ENCODE results near the gene CLEC1B.
A peak's percentile ranks its signal among the peaks of the same experiment; 100 is the strongest.
"Not testable (repeated sequence)": the region's sequence is repeated elsewhere in the genome, so short reads cannot be mapped to it uniquely, and the experiment has no call there.

CLEC1B gene

GRCh38 chr12:10015450-10015849 lies 16.5 kb upstream of the CLEC1B start:
- H3K27me3 ChIP-seq (ENCODE audit: low read depth) = no peaks in the 10 kb centered on the region
- no peaks in the 10 kb centered on the region for H3K9me3 ChIP-seq
- no peak overlapping the region for H3K4me3 ChIP-seq
- in situ Hi-C loops (cut with MboI; ENCODE audit: low sequenced_read_pairs) = no loop called here
- H3K36me3 ChIP-seq (replicated peaks) = no peaks in the 10 kb centered on the region
- no peak for DNase-seq (ENCODE audit: low spot score in 2 of 2)
- H3K4me1 ChIP-seq = peaks cover 19% of the 10 kb centered on the region

- Histone ChIP-seq H3K4me3 (no peak overlapping the region), H3K4me1 (peaks cover 19% of the 10 kb centered on the region), H3K27me3 (ENCODE audit: low read depth) (no peaks in the 10 kb centered on the region), H3K9me3 (no peaks in the 10 kb centered on the region), H3K36me3 (replicated peaks) (no peaks in the 10 kb centered on the region)
- in situ Hi-C loops (cut with MboI; ENCODE audit: low sequenced_read_pairs) = no loop called here
- no peak for DNase-seq (ENCODE audit: low spot score in 2 of 2)
Observed at GRCh38 chr12:10012630-10013330, 13.9 kb upstream of the CLEC1B start.

GRCh38 chr12:10001171-10001776 lies 2.4 kb upstream of the CLEC1B start:
- Histone ChIP-seq H3K9me3 (no peaks in the 10 kb centered on the region), H3K27me3 (ENCODE audit: low read depth) (no peaks in the 10 kb centered on the region), H3K4me3 (no peak overlapping the region), H3K36me3 (replicated peaks) (no peaks in the 10 kb centered on the region), H3K4me1 (no peaks in the 10 kb centered on the region)
- DNase-seq (ENCODE audit: low spot score in 2 of 2) = peak in 1 of 2 experiments; percentile 8
- in situ Hi-C loops (cut with MboI; ENCODE audit: low sequenced_read_pairs) = no loop called here

- no peak for DNase-seq (ENCODE audit: low spot score in 2 of 2)
Observed at GRCh38 chr12:9992296-9992695, 6.6 kb downstream of the CLEC1B start.

GRCh38 chr12:9991876-9992275 lies 7.0 kb downstream of the CLEC1B start:
- in situ Hi-C loops (cut with MboI; ENCODE audit: low sequenced_read_pairs) = no loop called here
- no peaks in the 10 kb centered on the region for H3K27me3 ChIP-seq (ENCODE audit: low read depth)
- no peaks in the 10 kb centered on the region for H3K36me3 ChIP-seq (replicated peaks)
- H3K4me3 ChIP-seq = no peak overlapping the region
- DNase-seq (ENCODE audit: low spot score in 2 of 2) = no peak
- H3K4me1 ChIP-seq = no peaks in the 10 kb centered on the region
- no peaks in the 10 kb centered on the region for H3K9me3 ChIP-seq

More at GRCh38 chr12:9992296-9992695, 6.6 kb downstream of the CLEC1B start:
- Histone ChIP-seq H3K9me3 (no peaks in the 10 kb centered on the region), H3K36me3 (replicated peaks) (no peaks in the 10 kb centered on the region), H3K4me3 (no peak overlapping the region), H3K4me1 (no peaks in the 10 kb centered on the region), H3K27me3 (ENCODE audit: low read depth) (no peaks in the 10 kb centered on the region)
- in situ Hi-C loops (cut with MboI; ENCODE audit: low sequenced_read_pairs) = no loop called here

GRCh38 chr12:9980126-9980525 lies 18.8 kb downstream of the CLEC1B start:
- Histone ChIP-seq H3K27me3 (ENCODE audit: low read depth) (no peaks in the 10 kb centered on the region), H3K4me3 (no peak overlapping the region), H3K4me1 (no peaks in the 10 kb centered on the region), H3K9me3 (no peaks in the 10 kb centered on the region), H3K36me3 (replicated peaks) (no peaks in the 10 kb centered on the region)
- no peak for DNase-seq (ENCODE audit: low spot score in 2 of 2)
- in situ Hi-C loops (cut with MboI; ENCODE audit: low sequenced_read_pairs) = no loop called here

- Histone ChIP-seq H3K36me3 (replicated peaks) (no peaks in the 10 kb centered on the region), H3K9me3 (no peaks in the 10 kb centered on the region), H3K4me3 (no peak overlapping the region), H3K27me3 (ENCODE audit: low read depth) (no peaks in the 10 kb centered on the region), H3K4me1 (peaks cover 3% of the 10 kb centered on the region)
- in situ Hi-C loops (cut with MboI; ENCODE audit: low sequenced_read_pairs) = no loop called here
- DNase-seq (ENCODE audit: low spot score in 2 of 2) = no peak
Observed at GRCh38 chr12:9977916-9978315, 21.0 kb downstream of the CLEC1B start.

- H3K4me1 ChIP-seq; H3K36me3 ChIP-seq (replicated peaks); in situ Hi-C loops (cut with MboI; ENCODE audit: low sequenced_read_pairs); H3K9me3 ChIP-seq; DNase-seq (ENCODE audit: low spot score in 2 of 2); H3K4me3 ChIP-seq; H3K27me3 ChIP-seq (ENCODE audit: low read depth): not testable (repeated sequence)
Observed at GRCh38 chr12:9976626-9977025, 22.3 kb downstream of the CLEC1B start.

GRCh38 chr12:9975614-9976013 lies 23.3 kb downstream of the CLEC1B start:
- H3K4me1 ChIP-seq = peaks cover 3% of the 10 kb centered on the region
- in situ Hi-C loops (cut with MboI; ENCODE audit: low sequenced_read_pairs) = no loop called here
- H3K4me3 ChIP-seq = no peak overlapping the region
- H3K27me3 ChIP-seq (ENCODE audit: low read depth) = no peaks in the 10 kb centered on the region
- H3K36me3 ChIP-seq (replicated peaks) = no peaks in the 10 kb centered on the region
- H3K9me3 ChIP-seq = no peaks in the 10 kb centered on the region
- no peak for DNase-seq (ENCODE audit: low spot score in 2 of 2)

GRCh38 chr12:9974731-9975130 lies 24.2 kb downstream of the CLEC1B start:
- DNase-seq (ENCODE audit: low spot score in 2 of 2); H3K4me3 ChIP-seq; H3K27me3 ChIP-seq (ENCODE audit: low read depth); in situ Hi-C loops (cut with MboI; ENCODE audit: low sequenced_read_pairs); H3K9me3 ChIP-seq; H3K4me1 ChIP-seq; H3K36me3 ChIP-seq (replicated peaks): not testable (repeated sequence)

- Histone ChIP-seq H3K4me3 (no peak overlapping the region), H3K4me1 (peaks cover 3% of the 10 kb centered on the region), H3K36me3 (replicated peaks) (no peaks in the 10 kb centered on the region), H3K27me3 (ENCODE audit: low read depth) (no peaks in the 10 kb centered on the region), H3K9me3 (no peaks in the 10 kb centered on the region)
- in situ Hi-C loops (cut with MboI; ENCODE audit: low sequenced_read_pairs) = no loop called here
- DNase-seq (ENCODE audit: low spot score in 2 of 2) = no peak
Observed at GRCh38 chr12:9973949-9974348, 25.0 kb downstream of the CLEC1B start.

GRCh38 chr12:9971181-9971580 lies 27.7 kb downstream of the CLEC1B start, which contains the start of gene CLEC12A:
TSS of gene CLEC12A (plus strand) at chr12:9971409. CDS start at chr12:9971597, 188 bp downstream.
- in situ Hi-C loops (cut with MboI; ENCODE audit: low sequenced_read_pairs) = no loop called here
- Histone ChIP-seq H3K4me1 (peaks cover 3% of the 10 kb centered on the region), H3K9me3 (no peaks in the 10 kb centered on the region), H3K4me3 (no peak within 1 kb of the TSS), H3K36me3 (replicated peaks) (no peaks in the 10 kb centered on the region), H3K27me3 (ENCODE audit: low read depth) (no peaks in the 10 kb centered on the region)
- DNase-seq (ENCODE audit: low spot score in 2 of 2) = no peak

GRCh38 chr12:9969673-9970072 lies 29.2 kb downstream of the CLEC1B start:
- Histone ChIP-seq H3K36me3 (replicated peaks) (no peaks in the 10 kb centered on the region), H3K9me3 (no peaks in the 10 kb centered on the region), H3K4me3 (no peak overlapping the region), H3K27me3 (ENCODE audit: low read depth) (no peaks in the 10 kb centered on the region), H3K4me1 (peaks cover 3% of the 10 kb centered on the region)
- in situ Hi-C loops (cut with MboI; ENCODE audit: low sequenced_read_pairs) = no loop called here
- no peak for DNase-seq (ENCODE audit: low spot score in 2 of 2)

GRCh38 chr12:9961901-9962300 lies 37.0 kb downstream of the CLEC1B start:
- H3K27me3 ChIP-seq (ENCODE audit: low read depth) = no peaks in the 10 kb centered on the region
- peaks cover 14% of the 10 kb centered on the region; the same call in 1 of the 2 replicates for H3K4me1 ChIP-seq
- H3K36me3 ChIP-seq (replicated peaks) = no peaks in the 10 kb centered on the region
- no peaks in the 10 kb centered on the region for H3K9me3 ChIP-seq
- no peak for DNase-seq (ENCODE audit: low spot score in 2 of 2)
- no peak overlapping the region for H3K4me3 ChIP-seq
- in situ Hi-C loops (cut with MboI; ENCODE audit: low sequenced_read_pairs) = no loop called here

All from HAP-1 (cell line).